HCT116 (cell line): ENCODE results near the gene UBE2E2. TPM values are rescaled to one million over a fixed set of nuclear protein-coding genes. Genes with fewer than 3 reads are reported as not detected.

Experiments
- ATAC-seq: fragments of 200-7000 bp; cut with Tn5 transposase; 2 replicates; pipeline ENCODE4 v1.9.1; 2020; ENCODE audit warnings: mild to moderate bottlenecking, moderate library complexity
- BruUV-seq: library from RNA; stranded (reverse); fragments of 400-500 nt; replicated peaks from 2 replicates; lab custom pipeline; 2021; lab: Mats Ljungman, UMichigan
- CTCF ChIA-PET: fragments of 300-600 bp; sonication (Branson Sonifier 250); formaldehyde crosslinking; loops from one replicate; lab custom pipeline; 2021; ENCODE audit warnings: antibody characterized with exemption; lab: Charles Lee
- POLR2A ChIA-PET: fragments of 300-600, 350-600 bp; sonication (Branson Sonifier 250); formaldehyde crosslinking; loops from one replicate; lab custom pipeline; 2021; ENCODE audit warnings: antibody characterized with exemption; lab: Charles Lee
- RAD21 ChIA-PET, 2 experiments: fragments of 300-600 bp; sonication (Branson Sonifier 250); formaldehyde crosslinking; loops; one replicate each; lab custom pipeline; 2023; ENCODE audit warnings: low total read pairs in 2 of 2; ENCODE audit not compliant: uncharacterized antibody in 2 of 2, unreplicated experiment in 2 of 2, low non-redundant PET in 1 of 2; lab: Charles Lee
- DNase-seq: peaks from one replicate; pipeline ENCODE4 v3.0.0-alpha.2; 2010; ENCODE audit warnings: low read depth, low spot score
- H2AFZ ChIP-seq: fragments of 200-600 bp; shearing (Covaris generic), sonication (generic); 2 replicates; pipeline ENCODE4 v1.6.1; 2017; ENCODE audit warnings: low read depth, mixed run types, mixed read lengths, antibody characterized with exemption, low read length; ENCODE audit not compliant: poor library complexity, severe bottlenecking
- H3K27ac ChIP-seq: 2 replicates; pipeline ENCODE4 v1.5.1; 2012; ENCODE audit warnings: low read depth, low read length
- H3K27me3 ChIP-seq: fragments of 200-600 bp; sonication (generic); 2 replicates; pipeline ENCODE4 v1.6.1; 2016; ENCODE audit warnings: mixed run types, low read length, mixed read lengths; ENCODE audit not compliant: insufficient read depth
- H3K36me3 ChIP-seq, 2 experiments: fragments of 200-500 bp in 1 of 2; fragments of 200-600 bp in 1 of 2; sonication (Bioruptor generic) in 1 of 2; sonication (generic) in 1 of 2; 2 replicates each; pipeline versions ENCODE4 v1.5.1 to v1.6.1; 2014 to 2016; ENCODE audit warnings: low read length in 2 of 2, inconsistent platforms in 1 of 2, mixed read lengths in 1 of 2, mixed run types in 1 of 2; ENCODE audit not compliant: insufficient read depth in 2 of 2, control insufficient read depth in 1 of 2
- H3K4me1 ChIP-seq, 2 experiments: fragments of 200-600 bp in 1 of 2; sonication (generic) in 1 of 2; 2 replicates each; pipeline versions ENCODE4 v1.5.1 to v1.6.1; 2012 to 2017; ENCODE audit warnings: low read length in 2 of 2, inconsistent platforms in 1 of 2, mild to moderate bottlenecking in 1 of 2, mixed read lengths in 1 of 2, mixed run types in 1 of 2, moderate library complexity in 1 of 2; ENCODE audit not compliant: insufficient read depth in 2 of 2, control insufficient read depth in 1 of 2
- H3K4me2 ChIP-seq: fragments of 200-600 bp; sonication (generic); 2 replicates; pipeline ENCODE4 v1.6.1; 2017; ENCODE audit warnings: mixed run types, low read length, mixed read lengths
- H3K4me3 ChIP-seq, 2 experiments: fragments of 200-600 bp in 1 of 2; sonication (generic) in 1 of 2; replicated peaks in 1 of 2; 2 replicates each; pipeline ENCODE4 v1.5.1; 2011 to 2016; ENCODE audit warnings: low read length in 2 of 2, control low read depth in 1 of 2, low read depth in 1 of 2, mild to moderate bottlenecking in 1 of 2, mixed read lengths in 1 of 2, mixed run types in 1 of 2
- H3K79me2 ChIP-seq: fragments of 200-600 bp; sonication (generic); 2 replicates; pipeline ENCODE4 v1.6.1; 2017; ENCODE audit warnings: mild to moderate bottlenecking, mixed run types, low read length, moderate library complexity, mixed read lengths; ENCODE audit not compliant: insufficient read depth
- H3K9ac ChIP-seq: fragments of 200-600 bp; sonication (generic); 2 replicates; pipeline ENCODE4 v1.6.1; 2016; ENCODE audit warnings: low read length, mixed read lengths
- H3K9me2 ChIP-seq: fragments of 200-600 bp; sonication (generic), shearing (Covaris generic); 2 replicates; pipeline ENCODE4 v1.6.1; 2017; ENCODE audit warnings: mixed run types, mild to moderate bottlenecking, moderate library complexity; ENCODE audit not compliant: insufficient read depth
- H3K9me3 ChIP-seq, 2 experiments: fragments of 200-500 bp in 1 of 2; fragments of 200-600 bp in 1 of 2; sonication (Bioruptor generic) in 1 of 2; sonication (generic) in 1 of 2; 2 replicates each; pipeline ENCODE4 v1.6.1; 2014 to 2017; ENCODE audit warnings: low read length in 2 of 2, mixed read lengths in 2 of 2, inconsistent platforms in 1 of 2, low read depth in 1 of 2, mild to moderate bottlenecking in 1 of 2, mixed run types in 1 of 2, moderate library complexity in 1 of 2; ENCODE audit not compliant: control insufficient read depth in 1 of 2, insufficient read depth in 1 of 2
- H4K20me1 ChIP-seq: fragments of 200-600 bp; sonication (generic), shearing (Covaris generic); 2 replicates; pipeline ENCODE4 v1.6.1; 2017; ENCODE audit warnings: mixed run types, mild to moderate bottlenecking, moderate library complexity; ENCODE audit not compliant: insufficient read depth
- CBX3 ChIP-seq: IDR thresholded peaks from 2 replicates; pipeline ENCODE4 v1.6.1; 2012; ENCODE audit warnings: low read depth
- CEBPB ChIP-seq: IDR thresholded peaks from 2 replicates; pipeline ENCODE4 v1.6.1; 2012; ENCODE audit warnings: low read depth
- EGR1 ChIP-seq: IDR thresholded peaks from 2 replicates; pipeline ENCODE4 v1.6.1; 2012; ENCODE audit warnings: low read depth
- EZH2 ChIP-seq: fragments of 200-600 bp; sonication (generic); IDR thresholded peaks from 2 replicates; pipeline ENCODE4 v1.6.1; 2017; ENCODE audit warnings: antibody characterized with exemption, mixed run types
- EZH2phosphoT487 ChIP-seq: fragments of 200-600 bp; IDR thresholded peaks from 2 replicates; pipeline ENCODE4 v1.6.1; 2018; ENCODE audit warnings: antibody characterized with exemption, borderline replicate concordance
- JUND ChIP-seq: IDR thresholded peaks from 2 replicates; pipeline ENCODE4 v1.6.1; 2012
- MAX ChIP-seq: IDR thresholded peaks from 2 replicates; pipeline ENCODE4 v1.6.1; 2012
- POLR2AphosphoS5 ChIP-seq: IDR thresholded peaks from 2 replicates; pipeline ENCODE4 v1.6.1; 2011; ENCODE audit warnings: mild to moderate bottlenecking, low read depth, low read length, moderate library complexity
- RAD21 ChIP-seq: IDR thresholded peaks from 2 replicates; pipeline ENCODE4 v1.6.1; 2012; ENCODE audit warnings: low read depth, mild to moderate bottlenecking
- SRF ChIP-seq: IDR thresholded peaks from 2 replicates; pipeline ENCODE4 v1.6.1; 2012; ENCODE audit warnings: low read depth
- YY1 ChIP-seq: IDR thresholded peaks from 2 replicates; pipeline ENCODE4 v1.6.1; 2011; ENCODE audit warnings: low read length, low read depth, moderate library complexity, mild to moderate bottlenecking; ENCODE audit not compliant: insufficient replicate concordance; ENCODE audit errors: extremely low read depth
- ZBTB33 ChIP-seq: IDR thresholded peaks from 2 replicates; pipeline ENCODE4 v1.6.1; 2011; ENCODE audit warnings: mild to moderate bottlenecking, low read length, moderate library complexity; ENCODE audit not compliant: insufficient replicate concordance; ENCODE audit errors: extremely low read depth
- ZFX ChIP-seq: fragments of 450-650 bp; IDR thresholded peaks from 2 replicates; pipeline ENCODE4 v1.6.1; 2017
- intact Hi-C: fragments of 100-400 bp; cut with micrococcal nuclease; formaldehyde crosslinking; loops from 2 replicates; pipeline ENCODE4 v1.10.0; 2022
- total RNA-seq: library from RNA; stranded (reverse); gene quantifications from one replicate; pipeline ENCODE4 v1.2.1, GENCODE V29; 2021; ENCODE audit not compliant: unreplicated experiment

Gene UBE2E2
- total RNA-seq, 1 experiment from 2014 or later, result 21.4 TPM

- intact Hi-C loops, result no loop called here
- Histone ChIP-seq H3K9ac (no peak overlapping the region), H3K9me3 (no peaks in the 10 kb centered on the region), H3K4me2 (no peak overlapping the region), H3K27ac (no peak overlapping the region), H3K36me3 (no peaks in the 10 kb centered on the region), H3K4me3 (no peak overlapping the region), H3K79me2 (no peaks in the 10 kb centered on the region), H3K9me2 (no peaks in the 10 kb centered on the region), H3K4me1 (no peaks in the 10 kb centered on the region), H4K20me1 (no peaks in the 10 kb centered on the region), H3K27me3 (no peaks in the 10 kb centered on the region)
- no peak for ATAC-seq
- ChIA-PET POLR2A (no interaction called here), CTCF (no interaction called here), RAD21 (no interaction called here)
- no peak for DNase-seq
- TF ChIP-seq RAD21 (no peak), SRF (no peak)
- TF ChIP-seq, all 23 proteins: peak for 0
- BruUV-seq, result no TSS peak
- H2AFZ ChIP-seq, result no peak overlapping the region
Observed at GRCh38 chr3:23601091-23601822, 398.1 kb downstream of the UBE2E2 start.

GRCh38 chr3:23602971-23603370 is 399.8 kb downstream of the UBE2E2 start:
- intact Hi-C loops, result no loop called here
- Histone ChIP-seq H3K4me1 (no peaks in the 10 kb centered on the region), H3K9me3 (no peaks in the 10 kb centered on the region), H3K79me2 (no peaks in the 10 kb centered on the region), H3K36me3 (no peaks in the 10 kb centered on the region), H4K20me1 (no peaks in the 10 kb centered on the region), H3K27ac (no peak overlapping the region), H2AFZ (no peak overlapping the region), H3K4me3 (no peak overlapping the region), H3K9me2 (no peaks in the 10 kb centered on the region), H3K27me3 (no peaks in the 10 kb centered on the region), H3K4me2 (no peak overlapping the region), H3K9ac (no peak overlapping the region)
- no peak for ATAC-seq
- no TSS peak for BruUV-seq
- TF ChIP-seq CEBPB, result no peak
- no peak for TF ChIP-seq POLR2AphosphoS5
- TF ChIP-seq EGR1, result no peak
- no peak for TF ChIP-seq EZH2phosphoT487
- no peak for TF ChIP-seq ZFX
- TF ChIP-seq YY1, result no peak
- no peak for TF ChIP-seq ZBTB33
- no peak for TF ChIP-seq JUND
- TF ChIP-seq CBX3, result no peak
- TF ChIP-seq MAX, result no peak
- TF ChIP-seq EZH2, result no peak
- TF ChIP-seq RAD21, result no peak
- ChIA-PET CTCF (no interaction called here), POLR2A (no interaction called here), RAD21 (no interaction called here)
- no peak for DNase-seq
